WERI-Rb-1 (cell line): ENCODE data around the gene EFTUD2.
A peak's percentile ranks its signal among the peaks of the same experiment; 100 is the strongest.

Experiments used
- DNase-seq: peaks from one replicate; pipeline ENCODE4 v3.0.0-alpha.2; 2020
- H3K27ac ChIP-seq: fragments of 250-450 bp; sonication (Bioruptor Pico); 2 replicates; pipeline ENCODE4 v1.5.1; 2020; ENCODE audit warnings: mild to moderate bottlenecking, moderate library complexity
- H3K27me3 ChIP-seq: fragments of 250-450 bp; sonication (Bioruptor Pico); 2 replicates; pipeline ENCODE4 v1.5.1; 2021; ENCODE audit warnings: mild to moderate bottlenecking, low read depth, moderate library complexity; ENCODE audit not compliant: insufficient read depth, severe bottlenecking
- H3K36me3 ChIP-seq: fragments of 250-450 bp; sonication (Bioruptor Pico); 2 replicates; pipeline ENCODE4 v1.5.1; 2020; ENCODE audit warnings: mild to moderate bottlenecking, moderate library complexity
- H3K4me3 ChIP-seq: 2 replicates; pipeline ENCODE4 v1.5.1; 2011; ENCODE audit warnings: low read depth, mild to moderate bottlenecking, control low read depth, low read length
- H3K9me3 ChIP-seq: fragments of 250-450 bp; sonication (Bioruptor Pico); 2 replicates; pipeline ENCODE4 v1.5.1; 2021; ENCODE audit warnings: mild to moderate bottlenecking, moderate library complexity; ENCODE audit not compliant: severe bottlenecking
- CTCF ChIP-seq: IDR thresholded peaks from 2 replicates; pipeline ENCODE4 v1.5.1; 2011; ENCODE audit warnings: low read depth, mild to moderate bottlenecking, control low read depth, inconsistent platforms, low read length

EFTUD2 gene

GRCh38 chr17:44915862-44916780 is 16.9 kb upstream of the EFTUD2 start:
- DNase-seq, result peak; percentile 26
- no peaks in the 10 kb centered on the region for H3K27me3 ChIP-seq
- H3K4me3 ChIP-seq, result no peak overlapping the region
- H3K9me3 ChIP-seq, result no peaks in the 10 kb centered on the region
- H3K36me3 ChIP-seq, result no peaks in the 10 kb centered on the region
- no peak overlapping the region for H3K27ac ChIP-seq
- TF ChIP-seq CTCF, result no peak

GRCh38 chr17:44915321-44915726 is 16.1 kb upstream of the EFTUD2 start, which contains the start of gene GFAP:
Gene GFAP (minus strand): TSS chr17:44915500. CDS start chr17:44915486, 14 bp downstream.
- H3K4me3 ChIP-seq, result no peak within 1 kb of the TSS

GRCh38 chr17:44914698-44915271 is 15.5 kb upstream of the EFTUD2 start:
- Histone ChIP-seq H3K27ac (no peak overlapping the region), H3K4me3 (no peak overlapping the region), H3K27me3 (no peaks in the 10 kb centered on the region), H3K36me3 (no peaks in the 10 kb centered on the region), H3K9me3 (no peaks in the 10 kb centered on the region)
- TF ChIP-seq CTCF, result no peak
- no peak for DNase-seq

More at GRCh38 chr17:44915321-44915726, 16.1 kb upstream of the EFTUD2 start, which contains the start of gene GFAP:
- Histone ChIP-seq H3K27me3 (no peaks in the 10 kb centered on the region), H3K9me3 (no peaks in the 10 kb centered on the region), H3K36me3 (no peaks in the 10 kb centered on the region), H3K27ac (no peak within 1 kb of the TSS)
- DNase-seq, result no peak
- no peak for TF ChIP-seq CTCF

GRCh38 chr17:44914148-44914547 is 14.9 kb upstream of the EFTUD2 start:
- Histone ChIP-seq H3K4me3 (no peak overlapping the region), H3K36me3 (no peaks in the 10 kb centered on the region), H3K9me3 (no peaks in the 10 kb centered on the region), H3K27ac (no peak overlapping the region), H3K27me3 (no peaks in the 10 kb centered on the region)
- no peak for DNase-seq
- no peak for TF ChIP-seq CTCF

GRCh38 chr17:44913676-44914075 is 14.4 kb upstream of the EFTUD2 start:
- Histone ChIP-seq H3K27ac (no peak overlapping the region), H3K27me3 (no peaks in the 10 kb centered on the region), H3K4me3 (no peak overlapping the region), H3K9me3 (no peaks in the 10 kb centered on the region), H3K36me3 (no peaks in the 10 kb centered on the region)
- TF ChIP-seq CTCF, result no peak
- no peak for DNase-seq
